Right lobe of liver (tissue), 6 donors: ENCODE measurements around the gene MBLAC1. TPM values are rescaled to one million over a fixed set of nuclear protein-coding genes. Genes with fewer than 3 reads are reported as not detected.

Source experiments
- ATAC-seq, 4 donors: fragments of 200-7000 bp; cut with Tn5 transposase; one replicate each; pipeline ENCODE4 v1.9.1; 2020; ENCODE audit warnings: mild to moderate bottlenecking in 4 of 4, moderate library complexity in 4 of 4
- DNase-seq, 3 donors: peaks; one replicate each; pipeline ENCODE4 v3.0.0-alpha.2; 2020
- H3K27ac ChIP-seq, 3 donors: fragments of 200-600 bp; one replicate each; pipeline ENCODE4 v1.8.0; 2022
- H3K27me3 ChIP-seq, 2 donors: fragments of 200-600 bp; one replicate each; pipeline ENCODE4 v1.8.0; 2022
- H3K36me3 ChIP-seq, 4 donors: fragments of 200-600 bp; sonication (generic) in 1 of 4; one replicate each; pipeline versions ENCODE4 v1.5.1 to v1.8.0; 2017 to 2022; ENCODE audit warnings: control low read depth in 1 of 4
- H3K4me1 ChIP-seq, 4 donors: fragments of 200-600 bp; sonication (generic) in 1 of 4; one replicate each; pipeline versions ENCODE4 v1.5.1 to v1.8.0; 2017 to 2022; ENCODE audit warnings: control low read depth in 1 of 4
- H3K4me3 ChIP-seq, 3 donors: fragments of 200-600 bp; one replicate each; pipeline ENCODE4 v1.8.0; 2022
- H3K9me3 ChIP-seq, 4 donors: fragments of 200-600 bp; sonication (generic) in 1 of 4; one replicate each; pipeline versions ENCODE4 v1.5.1 to v1.8.0; 2017 to 2022; ENCODE audit warnings: control low read depth in 1 of 4
- POLR2A ChIP-seq: fragments of 450-650 bp; IDR thresholded peaks from one replicate; pipeline ENCODE4 v1.6.1; 2017; ENCODE audit warnings: antibody characterized with exemption, mild to moderate bottlenecking
- WGBS: methylation state at CpG from one replicate; pipeline ENCODE4 v1.1.6; 2018; ENCODE audit warnings: low coverage, low lambda C conversion rate; ENCODE audit not compliant: insufficient coverage; ENCODE audit errors: missing lambda C conversion rate; 5-methylcytosine and 5-hydroxymethylcytosine counted together
- intact Hi-C, 2 donors: fragments of 100-400 bp; cut with DNase I; formaldehyde crosslinking; loops; one replicate each; pipeline versions ENCODE4 v1.11.2 to v1.14.1; 2022
- total RNA-seq, 6 experiments: library from RNA; depleted of rRNA in 2 of 6; stranded (reverse); fragments of >200 nt in 2 of 6; fragmentation: NEBNext Ultra II Directional in 3 of 6; extraction: Animal tissue kit (Norgen Biotek cat#: 25700) in 3 of 6; gene quantifications; one replicate each; pipeline versions ENCODE4 v1.1.0 to v1.2.4, GENCODE V29; 2016 to 2023
- TF ChIP-seq, protein P1 (sequence below), 4 donors: fragments of 200-600 bp in 3 of 4; fragments of 450-650 bp in 1 of 4; IDR thresholded peaks; one replicate each; pipeline versions ENCODE4 v1.5.1 to v1.8.0; 2016 to 2022; ENCODE audit warnings: antibody characterized with exemption in 4 of 4, mild to moderate bottlenecking in 2 of 4
- donor health status: DM: no; HTN: yes; CAD: no.
- donor health status: DM: no; HTN: no; CAD: no.
- donor health status: DM: no; HTN: no; CAD: no.
- donor health status: DM: no; HTN: yes; CAD: no.
- donor health status: DM: no; HTN: yes; CAD: no.

MBLAC1 gene
- total RNA-seq, 6 experiments from 2014 or later: 0.35 to 2.7 (median 1.1) TPM

DNA sequence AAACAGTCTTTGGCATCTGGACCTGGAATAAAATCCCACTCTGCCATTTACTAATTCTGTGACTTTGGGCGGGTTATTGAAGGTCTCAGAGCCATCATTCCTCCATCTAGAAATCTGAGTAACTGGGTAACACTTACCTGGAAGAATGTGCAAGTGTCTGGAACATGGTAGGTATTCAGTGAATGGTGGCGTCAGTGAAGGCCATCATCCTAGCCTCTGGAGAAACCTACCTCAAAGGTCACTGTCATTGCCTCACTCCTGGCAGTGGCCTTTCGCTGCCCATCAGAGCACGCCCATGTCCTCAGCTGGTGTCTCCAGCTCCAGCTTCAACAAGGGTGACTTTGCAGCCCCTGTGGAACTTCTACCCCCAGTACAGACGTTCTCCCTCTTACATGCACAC lies 37.1 kb downstream of the MBLAC1 start:
- H3K27me3 ChIP-seq: no peaks in the 10 kb centered on the region
- TF ChIP-seq, protein P1, sequence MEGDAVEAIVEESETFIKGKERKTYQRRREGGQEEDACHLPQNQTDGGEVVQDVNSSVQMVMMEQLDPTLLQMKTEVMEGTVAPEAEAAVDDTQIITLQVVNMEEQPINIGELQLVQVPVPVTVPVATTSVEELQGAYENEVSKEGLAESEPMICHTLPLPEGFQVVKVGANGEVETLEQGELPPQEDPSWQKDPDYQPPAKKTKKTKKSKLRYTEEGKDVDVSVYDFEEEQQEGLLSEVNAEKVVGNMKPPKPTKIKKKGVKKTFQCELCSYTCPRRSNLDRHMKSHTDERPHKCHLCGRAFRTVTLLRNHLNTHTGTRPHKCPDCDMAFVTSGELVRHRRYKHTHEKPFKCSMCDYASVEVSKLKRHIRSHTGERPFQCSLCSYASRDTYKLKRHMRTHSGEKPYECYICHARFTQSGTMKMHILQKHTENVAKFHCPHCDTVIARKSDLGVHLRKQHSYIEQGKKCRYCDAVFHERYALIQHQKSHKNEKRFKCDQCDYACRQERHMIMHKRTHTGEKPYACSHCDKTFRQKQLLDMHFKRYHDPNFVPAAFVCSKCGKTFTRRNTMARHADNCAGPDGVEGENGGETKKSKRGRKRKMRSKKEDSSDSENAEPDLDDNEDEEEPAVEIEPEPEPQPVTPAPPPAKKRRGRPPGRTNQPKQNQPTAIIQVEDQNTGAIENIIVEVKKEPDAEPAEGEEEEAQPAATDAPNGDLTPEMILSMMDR (IDR thresholded peaks at IDR 0.05): no peak
- no peak for TF ChIP-seq POLR2A
- no peak overlapping the region for H3K4me3 ChIP-seq
- H3K4me1 ChIP-seq: no peaks in the 10 kb centered on the region
- WGBS: 100% methylated on average over 1 of the region's 5 CpGs
- H3K27ac ChIP-seq: no peak overlapping the region
- DNase-seq (no peak), ATAC-seq (no peak)
- no peaks in the 10 kb centered on the region for H3K9me3 ChIP-seq
- intact Hi-C loops: no loop called here
- no peaks in the 10 kb centered on the region for H3K36me3 ChIP-seq

DNA sequence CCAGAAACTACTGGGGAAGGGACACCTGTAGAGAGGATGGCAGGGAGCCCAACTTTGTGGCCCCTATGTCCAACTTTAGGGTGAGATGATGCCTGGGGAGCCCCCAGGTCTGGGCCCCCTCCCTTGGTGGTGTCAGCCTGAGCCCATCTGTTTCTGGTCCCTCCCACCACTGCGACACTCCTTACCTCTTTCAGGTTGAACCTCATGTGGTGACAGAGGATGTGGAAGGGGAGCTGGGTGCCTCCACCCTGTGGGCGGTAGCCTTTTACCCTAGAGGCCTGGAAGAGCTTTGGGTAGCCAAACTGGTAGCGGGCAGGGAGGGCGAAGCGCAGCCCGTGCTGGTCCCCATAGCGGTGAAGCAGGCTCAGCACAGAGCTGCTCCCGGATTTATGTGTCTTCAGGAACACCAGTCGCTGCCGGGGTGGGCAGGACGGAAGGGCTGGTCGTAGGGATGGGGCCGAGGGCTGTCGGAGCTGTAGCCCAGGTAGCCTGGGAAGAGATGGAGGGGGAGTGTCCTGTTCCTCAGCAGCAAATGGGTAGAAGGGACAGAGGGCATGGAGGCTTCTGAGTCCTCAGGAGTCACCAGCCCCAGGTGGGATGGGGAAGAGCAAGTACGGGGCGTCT lies 39.7 kb downstream of the MBLAC1 start:
- DNase-seq (no peak), ATAC-seq (no peak)
- WGBS: 50% methylated on average over 11 of the region's 16 CpGs
- intact Hi-C loops: no loop called here
- H3K4me1 ChIP-seq: peaks cover 0 to 5% (median 2%) of the 10 kb centered on the region in 4 donors
- H3K4me3 ChIP-seq: no peak overlapping the region
- H3K27ac ChIP-seq: no peak overlapping the region
- TF ChIP-seq, protein P1 (IDR thresholded peaks at IDR 0.05): no peak
- no peak for TF ChIP-seq POLR2A
- no peaks in the 10 kb centered on the region for H3K9me3 ChIP-seq
- no peaks in the 10 kb centered on the region for H3K27me3 ChIP-seq
- H3K36me3 ChIP-seq: no peaks in the 10 kb centered on the region

DNA sequence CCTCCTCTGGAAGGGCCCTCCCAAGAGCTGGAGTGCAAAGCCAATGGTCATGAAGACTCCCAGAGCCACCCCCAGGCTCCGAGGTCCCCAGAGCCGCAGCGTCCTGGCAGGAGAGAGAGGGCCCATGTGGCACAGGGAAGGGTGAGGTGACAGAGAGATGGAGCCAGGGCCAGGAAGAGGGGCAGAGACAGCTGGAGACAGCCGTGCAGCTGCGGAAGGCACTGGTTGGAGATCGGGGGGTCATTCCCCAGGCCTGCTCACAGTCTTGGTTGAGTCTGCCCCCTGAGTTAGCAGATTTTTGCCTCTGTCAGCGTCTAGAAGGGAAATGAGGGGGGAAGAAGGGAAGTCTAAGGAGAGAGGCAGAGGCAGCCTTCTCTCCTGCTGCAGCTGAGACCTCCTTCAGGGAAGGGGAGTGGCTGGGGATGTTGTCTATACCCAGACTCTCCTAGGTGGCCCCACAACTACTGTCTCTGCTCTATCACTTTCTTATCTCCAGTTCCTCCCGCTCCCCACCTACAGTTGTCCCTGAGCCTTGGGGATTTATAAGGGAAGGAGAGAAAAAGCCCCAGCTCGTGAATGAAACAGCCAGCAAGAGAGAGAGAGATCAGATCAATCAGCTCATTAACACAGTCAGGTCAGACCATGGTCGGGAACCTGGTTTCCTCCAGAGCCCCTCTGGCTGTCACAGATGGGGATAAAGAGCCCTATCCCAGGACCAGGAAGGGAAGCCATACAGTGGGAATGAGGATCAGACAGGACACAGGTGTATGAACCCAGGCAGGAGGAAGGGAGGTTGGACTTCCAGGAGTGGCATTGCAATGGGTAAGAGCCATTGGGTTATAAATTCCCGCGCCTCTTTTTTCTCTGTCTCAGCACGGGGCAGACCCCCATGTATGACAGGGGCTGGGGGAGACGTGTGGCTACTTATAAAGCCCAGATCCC lies 40.5 kb downstream of the MBLAC1 start:
- no peaks in the 10 kb centered on the region for H3K9me3 ChIP-seq
- 11% methylated on average over 10 of the region's 14 CpGs for WGBS
- no peak overlapping the region for H3K27ac ChIP-seq
- H3K27me3 ChIP-seq: no peaks in the 10 kb centered on the region
- peaks cover 0 to 6% (median 2%) of the 10 kb centered on the region in 4 donors for H3K4me1 ChIP-seq
- intact Hi-C loops: no loop called here
- DNase-seq: no peak
- H3K36me3 ChIP-seq: no peaks in the 10 kb centered on the region
- ATAC-seq: peak in 2 of 4 donors; percentile 5 to 34
- TF ChIP-seq POLR2A: no peak
- TF ChIP-seq, protein P1 (IDR thresholded peaks at IDR 0.05): no peak
- no peak overlapping the region for H3K4me3 ChIP-seq

DNA sequence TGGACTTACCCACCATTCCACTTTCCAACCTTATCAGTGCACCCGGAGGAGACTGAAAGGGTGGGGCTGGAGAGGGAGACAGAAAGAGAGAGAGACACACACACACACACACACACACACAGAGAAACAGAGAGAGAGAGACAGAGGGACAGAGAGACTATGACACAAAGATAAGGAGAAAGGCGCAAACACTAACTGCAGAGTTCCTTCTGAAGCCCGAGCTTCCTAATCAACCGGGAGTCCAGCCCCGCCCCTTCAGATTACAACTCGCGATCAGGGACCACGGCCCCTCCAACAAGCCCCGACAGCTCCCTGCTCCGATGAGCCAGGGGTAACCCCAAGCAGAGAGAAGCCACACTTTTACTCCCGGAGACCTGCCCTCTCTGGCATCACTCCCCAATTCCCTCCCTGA lies 41.2 kb downstream of the MBLAC1 start:
- DNase-seq: no peak
- Histone ChIP-seq H3K36me3 (no peaks in the 10 kb centered on the region), H3K4me3 (peak overlapping the region in 2 of 3 donors; percentile 9 to 37), H3K27me3 (no peaks in the 10 kb centered on the region), H3K27ac (no peak overlapping the region), H3K4me1 (peaks cover 0 to 6% (median 2%) of the 10 kb centered on the region in 4 donors), H3K9me3 (no peaks in the 10 kb centered on the region)
- ATAC-seq: peak in 3 of 4 donors; percentile 13 to 18 (median 17)
- intact Hi-C loops: no loop called here
- WGBS: 0% methylated on average over 10 of the region's 11 CpGs
- no peak for TF ChIP-seq POLR2A
- TF ChIP-seq, protein P1 (IDR thresholded peaks at IDR 0.05): no peak
